ENCODE data around the gene PITX3. TPM values are rescaled to one million over a fixed set of nuclear protein-coding genes. Genes with fewer than 3 reads are reported as not detected.

Gene PITX3
- polyA plus RNA-seq, 1 donor from 2014 or later, result not detected

DNA sequence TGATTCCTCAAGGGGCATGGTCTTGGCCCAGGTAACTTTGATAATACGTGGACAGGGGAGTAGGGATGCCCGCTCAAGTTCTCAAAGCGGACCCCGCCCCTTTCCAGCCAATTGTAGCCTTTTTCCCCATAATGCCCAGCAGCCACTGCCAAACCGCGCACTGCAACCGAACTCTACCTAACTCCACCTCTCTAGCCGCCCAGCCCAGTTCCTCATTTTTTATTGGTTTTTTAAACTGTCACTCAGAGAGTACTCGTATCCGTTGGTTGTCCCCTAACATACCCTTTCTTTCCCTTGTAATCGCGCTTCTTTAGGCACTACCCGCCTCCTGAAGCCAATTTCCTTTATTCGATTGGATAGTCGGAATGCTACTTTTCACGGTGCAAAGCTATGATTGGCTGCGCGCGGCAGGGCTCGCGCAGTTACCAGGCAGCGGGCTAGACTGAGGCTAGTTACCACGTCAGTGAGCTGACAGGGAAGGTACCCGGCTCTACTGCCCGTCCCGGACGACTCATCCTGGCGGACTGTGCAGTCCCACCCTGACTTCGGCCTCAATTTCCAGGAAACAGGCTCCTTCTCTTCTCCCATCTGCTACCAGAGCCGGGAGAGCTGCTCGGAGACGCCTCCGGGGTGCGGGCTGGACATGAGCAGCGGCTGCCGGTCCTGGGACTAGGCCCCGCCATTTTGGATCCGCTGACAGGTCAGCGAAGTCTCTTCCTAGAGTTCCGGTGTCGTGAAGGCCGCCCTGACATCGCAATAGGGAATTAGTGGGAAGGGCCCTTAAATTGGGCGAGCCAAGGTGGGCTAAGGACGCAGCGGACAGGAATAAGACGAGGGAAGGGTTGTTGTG is 4.0 kb upstream of the PITX3 start, which contains the start of gene GBF1:
Gene GBF1, plus strand, starts transcription at position 451 of the 850 bp plus-strand sequence. CDS start 13,407 bp downstream, outside the sequence.
- Histone ChIP-seq H3K4me2 (ENCODE audit: low read length) (peak within 1 kb of the TSS; percentile 85), H3K36me3 (ENCODE audit: insufficient read depth, low read length) (no peaks in the 10 kb centered on the region), H3K9me3 (ENCODE audit: low read length) (no peaks in the 10 kb centered on the region), H3K4me3 (ENCODE audit: low read length) (peak within 1 kb of the TSS; percentile 81), H3K27me3 (ENCODE audit: insufficient read depth, low read depth, low read length) (peaks cover 26% of the 10 kb centered on the region), H2AFZ (ENCODE audit: low read depth, low read length) (peak within 1 kb of the TSS; percentile 90), H3K27ac (ENCODE audit: low read length) (peak within 1 kb of the TSS; percentile 94), H3K79me2 (replicated peaks; ENCODE audit: insufficient read depth, low read length) (peaks cover 46% of the 10 kb centered on the region), H3F3A (ENCODE audit: insufficient read depth, low read length, poor library complexity, severe bottlenecking) (no peaks in the 10 kb centered on the region), H3K9me2 (ENCODE audit: insufficient read depth, low read length) (no peaks in the 10 kb centered on the region), H4K20me1 (ENCODE audit: insufficient read depth) (peaks cover 5% of the 10 kb centered on the region), H3K9ac (ENCODE audit: low read length) (peak within 1 kb of the TSS; percentile 90)
- peak; percentile 61 for TF ChIP-seq EP300 (conservative IDR thresholded peaks at IDR 0.05; ENCODE audit: poor library complexity, severe bottlenecking)
- peak; percentile 98 for TF ChIP-seq POLR2AphosphoS5 (IDR thresholded peaks at IDR 0.05)
- TF ChIP-seq MXI1 (conservative IDR thresholded peaks at IDR 0.05; ENCODE audit: poor library complexity, severe bottlenecking), result peak; percentile 65
- TF ChIP-seq EZH2 (IDR thresholded peaks at IDR 0.05; ENCODE audit: borderline replicate concordance, insufficient read depth, low read length, poor library complexity, severe bottlenecking), result no peak
- TF ChIP-seq RAD21 (conservative IDR thresholded peaks at IDR 0.05), result no peak
- TF ChIP-seq, protein P1, sequence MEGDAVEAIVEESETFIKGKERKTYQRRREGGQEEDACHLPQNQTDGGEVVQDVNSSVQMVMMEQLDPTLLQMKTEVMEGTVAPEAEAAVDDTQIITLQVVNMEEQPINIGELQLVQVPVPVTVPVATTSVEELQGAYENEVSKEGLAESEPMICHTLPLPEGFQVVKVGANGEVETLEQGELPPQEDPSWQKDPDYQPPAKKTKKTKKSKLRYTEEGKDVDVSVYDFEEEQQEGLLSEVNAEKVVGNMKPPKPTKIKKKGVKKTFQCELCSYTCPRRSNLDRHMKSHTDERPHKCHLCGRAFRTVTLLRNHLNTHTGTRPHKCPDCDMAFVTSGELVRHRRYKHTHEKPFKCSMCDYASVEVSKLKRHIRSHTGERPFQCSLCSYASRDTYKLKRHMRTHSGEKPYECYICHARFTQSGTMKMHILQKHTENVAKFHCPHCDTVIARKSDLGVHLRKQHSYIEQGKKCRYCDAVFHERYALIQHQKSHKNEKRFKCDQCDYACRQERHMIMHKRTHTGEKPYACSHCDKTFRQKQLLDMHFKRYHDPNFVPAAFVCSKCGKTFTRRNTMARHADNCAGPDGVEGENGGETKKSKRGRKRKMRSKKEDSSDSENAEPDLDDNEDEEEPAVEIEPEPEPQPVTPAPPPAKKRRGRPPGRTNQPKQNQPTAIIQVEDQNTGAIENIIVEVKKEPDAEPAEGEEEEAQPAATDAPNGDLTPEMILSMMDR (IDR thresholded peaks at IDR 0.05; ENCODE audit: poor library complexity, severe bottlenecking), result no peak
- TF ChIP-seq, protein P2, sequence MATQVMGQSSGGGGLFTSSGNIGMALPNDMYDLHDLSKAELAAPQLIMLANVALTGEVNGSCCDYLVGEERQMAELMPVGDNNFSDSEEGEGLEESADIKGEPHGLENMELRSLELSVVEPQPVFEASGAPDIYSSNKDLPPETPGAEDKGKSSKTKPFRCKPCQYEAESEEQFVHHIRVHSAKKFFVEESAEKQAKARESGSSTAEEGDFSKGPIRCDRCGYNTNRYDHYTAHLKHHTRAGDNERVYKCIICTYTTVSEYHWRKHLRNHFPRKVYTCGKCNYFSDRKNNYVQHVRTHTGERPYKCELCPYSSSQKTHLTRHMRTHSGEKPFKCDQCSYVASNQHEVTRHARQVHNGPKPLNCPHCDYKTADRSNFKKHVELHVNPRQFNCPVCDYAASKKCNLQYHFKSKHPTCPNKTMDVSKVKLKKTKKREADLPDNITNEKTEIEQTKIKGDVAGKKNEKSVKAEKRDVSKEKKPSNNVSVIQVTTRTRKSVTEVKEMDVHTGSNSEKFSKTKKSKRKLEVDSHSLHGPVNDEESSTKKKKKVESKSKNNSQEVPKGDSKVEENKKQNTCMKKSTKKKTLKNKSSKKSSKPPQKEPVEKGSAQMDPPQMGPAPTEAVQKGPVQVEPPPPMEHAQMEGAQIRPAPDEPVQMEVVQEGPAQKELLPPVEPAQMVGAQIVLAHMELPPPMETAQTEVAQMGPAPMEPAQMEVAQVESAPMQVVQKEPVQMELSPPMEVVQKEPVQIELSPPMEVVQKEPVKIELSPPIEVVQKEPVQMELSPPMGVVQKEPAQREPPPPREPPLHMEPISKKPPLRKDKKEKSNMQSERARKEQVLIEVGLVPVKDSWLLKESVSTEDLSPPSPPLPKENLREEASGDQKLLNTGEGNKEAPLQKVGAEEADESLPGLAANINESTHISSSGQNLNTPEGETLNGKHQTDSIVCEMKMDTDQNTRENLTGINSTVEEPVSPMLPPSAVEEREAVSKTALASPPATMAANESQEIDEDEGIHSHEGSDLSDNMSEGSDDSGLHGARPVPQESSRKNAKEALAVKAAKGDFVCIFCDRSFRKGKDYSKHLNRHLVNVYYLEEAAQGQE (IDR thresholded peaks at IDR 0.05; ENCODE audit: borderline replicate concordance), result peak; percentile 91
- TF ChIP-seq SMC3 (conservative IDR thresholded peaks at IDR 0.05; ENCODE audit: poor library complexity), result no peak
- peak; percentile 90 for TF ChIP-seq TAF1 (IDR thresholded peaks at IDR 0.05; ENCODE audit: low read depth)

DNA sequence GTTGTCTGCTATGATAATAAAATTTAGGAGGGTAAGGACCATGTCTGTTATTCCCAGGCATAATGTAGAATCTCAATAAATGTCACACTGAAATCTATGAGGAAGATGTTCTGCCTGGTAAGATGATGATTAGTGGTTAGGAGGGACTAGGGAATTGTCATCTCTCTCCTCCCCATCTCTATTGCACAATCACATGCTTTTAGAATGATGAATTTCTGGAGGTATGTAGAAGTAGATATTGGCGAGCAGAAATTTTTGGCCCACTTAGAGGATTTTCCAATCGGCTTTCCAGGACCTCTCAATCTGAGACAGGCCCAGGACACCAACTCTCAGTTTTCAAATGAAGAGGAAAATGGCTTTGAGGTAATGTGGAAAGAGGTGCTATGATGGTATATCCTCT is 2.0 kb upstream of the PITX3 start:
- Histone ChIP-seq H4K20me1 (ENCODE audit: insufficient read depth) (peaks cover 5% of the 10 kb centered on the region), H3K79me2 (replicated peaks; ENCODE audit: insufficient read depth, low read length) (peaks cover 29% of the 10 kb centered on the region), H2AFZ (ENCODE audit: low read depth, low read length) (no peak overlapping the region), H3K9ac (ENCODE audit: low read length) (no peak overlapping the region), H3K9me2 (ENCODE audit: insufficient read depth, low read length) (no peaks in the 10 kb centered on the region), H3K27ac (ENCODE audit: low read length) (no peak overlapping the region), H3K4me2 (ENCODE audit: low read length) (no peak overlapping the region), H3K36me3 (ENCODE audit: insufficient read depth, low read length) (no peaks in the 10 kb centered on the region), H3K4me3 (ENCODE audit: low read length) (no peak overlapping the region), H3K9me3 (ENCODE audit: low read length) (no peaks in the 10 kb centered on the region), H3F3A (ENCODE audit: insufficient read depth, low read length, poor library complexity, severe bottlenecking) (no peaks in the 10 kb centered on the region), H3K27me3 (ENCODE audit: insufficient read depth, low read depth, low read length) (peaks cover 46% of the 10 kb centered on the region)
- TF ChIP-seq, protein P1 (IDR thresholded peaks at IDR 0.05; ENCODE audit: poor library complexity, severe bottlenecking), result no peak
- TF ChIP-seq TAF1 (IDR thresholded peaks at IDR 0.05; ENCODE audit: low read depth) (no peak), RAD21 (conservative IDR thresholded peaks at IDR 0.05) (no peak), EZH2 (IDR thresholded peaks at IDR 0.05; ENCODE audit: borderline replicate concordance, insufficient read depth, low read length, poor library complexity, severe bottlenecking) (no peak)
